CD4-positive, alpha-beta T cell treated with Interleukin-17A for 4 hours (primary cell): ENCODE measurements around the gene RAD51B.

Source experiments
- DNase-seq: peaks from one replicate; pipeline ENCODE4 v3.0.0-alpha.2; 2020; ENCODE audit warnings: mixed read lengths

RAD51B gene

DNA sequence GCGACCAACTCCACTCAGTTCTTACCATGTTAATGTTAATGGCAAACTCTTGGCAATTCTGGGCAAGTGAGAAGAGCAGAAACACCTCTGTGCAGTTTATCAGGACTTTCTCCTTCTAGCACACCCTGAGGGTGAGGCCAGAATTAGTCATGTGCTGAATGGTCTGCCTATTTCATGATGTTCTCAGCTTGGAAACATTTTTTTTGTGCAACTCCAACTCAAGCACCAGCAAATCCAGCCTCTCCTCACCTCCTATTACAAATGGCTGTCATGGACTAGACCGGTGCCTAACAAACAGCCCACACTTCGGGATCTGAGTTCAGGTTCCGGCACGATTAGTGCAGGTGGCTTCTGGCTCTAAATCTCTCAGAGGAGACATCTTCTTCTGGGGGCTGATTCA is 727.3 kb downstream of the RAD51B start:
- no peak for DNase-seq

DNA sequence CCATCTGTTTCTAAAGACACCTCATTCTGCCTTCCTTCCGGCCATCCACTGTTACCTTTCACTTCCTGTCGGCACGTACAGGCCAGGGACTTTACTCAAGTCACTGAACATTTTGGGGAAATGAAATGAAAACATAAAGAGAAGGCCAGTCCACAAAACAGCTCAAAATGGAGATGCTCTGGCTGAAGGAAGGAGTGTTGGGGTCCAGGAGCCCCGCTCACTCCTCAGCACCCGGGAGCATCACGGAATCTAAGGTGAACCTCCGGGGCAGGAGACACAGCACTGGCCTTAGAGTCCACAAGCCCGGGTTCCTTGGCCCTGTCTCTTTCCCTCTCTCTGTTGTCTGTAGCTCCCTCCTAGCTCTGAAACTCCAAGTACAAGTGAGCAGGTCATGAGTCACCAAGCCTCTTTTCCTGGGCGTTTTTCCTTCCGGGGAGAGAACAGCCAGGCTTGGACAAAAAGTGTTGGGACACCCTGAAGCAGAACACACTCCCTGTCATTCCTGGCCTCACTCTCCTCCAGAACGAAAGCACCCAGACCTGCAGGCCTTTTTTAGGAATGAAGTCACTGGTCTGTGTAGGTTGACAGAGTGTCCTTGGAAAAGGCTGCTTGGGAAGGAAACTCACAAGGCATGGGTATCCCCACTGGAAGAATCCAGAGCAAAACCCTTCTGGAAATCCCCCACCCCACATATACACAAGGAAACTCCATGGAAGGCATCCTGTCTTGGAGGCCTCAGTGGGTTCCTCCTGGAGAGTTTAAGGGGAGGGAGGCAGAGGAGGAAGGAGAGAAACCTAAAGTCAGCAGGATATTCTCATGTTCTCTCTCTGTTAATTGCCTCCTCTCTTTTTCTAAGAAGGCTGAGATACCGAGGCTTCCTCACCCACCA is 728.0 kb downstream of the RAD51B start:
- no peak for DNase-seq

DNA sequence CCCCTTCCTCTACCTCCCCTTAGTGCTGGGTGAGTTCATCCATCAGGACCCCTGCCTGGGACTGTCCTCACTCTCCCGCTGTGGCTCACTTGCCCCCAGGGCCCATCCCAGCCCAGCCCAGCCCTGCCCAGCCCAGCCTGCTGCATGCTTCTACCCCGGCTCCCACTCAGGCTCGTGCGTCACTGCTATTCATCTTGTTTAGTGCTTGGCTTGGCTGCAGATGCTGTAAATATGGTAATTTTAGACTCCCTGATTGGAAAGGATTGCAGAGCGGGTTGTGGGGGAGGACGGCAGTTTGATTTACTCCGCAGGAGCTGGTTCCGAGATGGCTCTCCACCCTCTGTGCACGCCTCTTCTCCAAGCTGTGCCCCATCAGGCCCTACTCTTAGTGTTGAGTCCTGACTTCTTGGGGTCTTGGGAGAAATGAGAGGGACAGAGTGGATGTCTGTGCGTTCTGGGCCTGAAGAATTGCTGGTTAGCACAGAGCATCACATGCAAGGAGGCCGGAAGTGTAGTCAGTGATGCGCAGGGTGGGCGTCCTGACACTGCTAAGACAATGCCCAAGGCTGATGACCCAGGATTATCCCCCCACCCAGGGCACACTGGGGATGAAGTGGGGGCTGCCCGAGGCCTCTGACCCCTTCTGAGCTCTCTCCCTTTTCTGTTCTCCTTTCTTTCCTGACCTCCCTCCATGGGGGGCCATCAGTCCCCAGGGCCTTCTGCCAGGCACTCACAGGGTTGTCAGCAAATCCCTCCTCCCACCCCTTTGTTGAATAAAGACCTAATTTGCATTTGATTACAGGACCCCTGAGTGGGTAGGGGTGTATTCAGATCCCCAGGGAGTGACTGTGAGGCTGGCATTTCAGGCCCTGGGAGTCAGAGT is 728.9 kb downstream of the RAD51B start:
- no peak for DNase-seq

DNA sequence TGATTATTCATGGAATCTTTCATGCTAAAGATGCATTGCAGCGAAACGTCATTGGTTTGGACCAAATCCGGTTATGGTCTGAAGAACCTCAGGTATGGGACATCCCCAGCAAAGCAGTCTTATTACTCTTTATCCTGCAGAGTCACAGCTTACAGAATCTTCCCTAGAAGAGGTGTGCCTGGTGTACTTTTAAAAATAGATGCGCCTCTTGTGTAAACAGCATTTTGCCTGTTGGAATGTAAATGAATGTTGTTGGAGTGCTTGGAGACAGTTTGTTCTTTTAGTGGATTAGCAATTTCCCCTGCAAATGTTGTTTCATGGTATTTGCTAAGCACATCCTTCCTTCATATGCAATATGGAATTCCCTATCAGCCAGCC is 730.7 kb downstream of the RAD51B start:
- DNase-seq = no peak

DNA sequence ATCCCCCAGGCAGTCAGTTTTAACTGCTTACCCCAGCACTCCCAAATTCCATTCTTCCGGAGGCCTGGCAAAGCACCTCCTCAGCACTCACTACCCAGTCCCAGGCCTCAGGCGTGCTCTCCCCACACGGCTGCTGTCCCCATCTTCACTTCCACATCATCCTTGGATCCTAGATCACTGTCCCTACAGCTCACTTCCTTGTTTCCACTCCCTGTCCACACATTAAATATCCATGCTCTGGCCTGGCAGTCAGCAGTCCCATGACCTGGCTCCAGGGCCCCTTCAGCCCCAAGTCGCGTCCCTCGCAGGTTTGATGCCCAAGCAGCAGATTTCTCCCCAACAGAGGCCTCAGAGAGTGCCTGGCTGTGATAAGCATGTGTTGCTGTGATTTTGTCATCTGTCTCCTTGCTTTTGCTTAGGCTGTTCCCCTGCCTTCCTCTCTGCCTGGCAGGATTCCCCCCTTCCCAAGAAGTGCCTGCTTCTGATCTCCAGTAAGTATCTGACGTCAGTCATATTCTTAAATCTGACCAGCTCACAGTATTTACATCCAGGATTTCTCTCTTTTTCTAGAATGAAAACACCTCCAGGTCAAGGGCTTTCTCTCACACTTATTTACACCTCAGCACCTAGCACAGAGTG is 731.6 kb downstream of the RAD51B start:
- no peak for DNase-seq

DNA sequence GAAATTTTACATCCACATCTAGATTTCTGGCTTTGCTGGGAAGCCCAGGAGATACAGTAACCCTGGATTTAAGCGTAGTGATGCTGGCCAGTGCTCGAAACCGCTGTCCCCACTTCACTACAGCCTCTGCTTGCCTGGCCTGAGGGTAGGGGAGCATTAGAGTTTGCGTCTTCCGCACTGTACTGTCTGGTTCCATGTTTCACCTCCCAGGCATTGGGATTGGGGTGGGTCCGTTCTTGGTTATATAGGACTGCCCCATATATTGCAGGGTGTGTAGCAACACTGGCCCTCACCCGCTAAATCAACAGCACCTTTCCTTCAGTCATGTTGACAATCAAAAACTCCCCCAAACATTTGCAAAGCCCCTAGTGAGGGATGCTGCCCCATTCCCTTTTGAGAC is 732.5 kb downstream of the RAD51B start:
- no peak for DNase-seq

DNA sequence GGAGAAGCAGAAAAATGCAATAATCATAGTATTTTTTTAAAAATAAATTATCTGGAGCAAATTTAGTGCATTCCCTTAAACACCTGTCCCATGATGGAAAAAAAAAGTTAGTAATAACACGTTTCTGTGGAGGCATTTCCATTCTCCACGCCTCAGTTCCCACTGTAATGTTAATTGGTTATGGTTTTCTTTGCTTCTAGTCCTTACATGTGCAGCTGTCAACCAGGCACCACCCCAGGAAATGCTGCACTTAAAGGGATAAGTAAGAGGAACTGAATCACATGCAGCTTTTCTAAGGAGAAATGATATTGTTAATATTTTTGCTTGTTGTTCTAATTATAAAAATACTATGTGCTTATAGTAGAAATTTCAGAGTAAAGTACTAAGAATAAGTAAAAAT is 733.0 kb downstream of the RAD51B start:
- peak; percentile 35 for DNase-seq

DNA sequence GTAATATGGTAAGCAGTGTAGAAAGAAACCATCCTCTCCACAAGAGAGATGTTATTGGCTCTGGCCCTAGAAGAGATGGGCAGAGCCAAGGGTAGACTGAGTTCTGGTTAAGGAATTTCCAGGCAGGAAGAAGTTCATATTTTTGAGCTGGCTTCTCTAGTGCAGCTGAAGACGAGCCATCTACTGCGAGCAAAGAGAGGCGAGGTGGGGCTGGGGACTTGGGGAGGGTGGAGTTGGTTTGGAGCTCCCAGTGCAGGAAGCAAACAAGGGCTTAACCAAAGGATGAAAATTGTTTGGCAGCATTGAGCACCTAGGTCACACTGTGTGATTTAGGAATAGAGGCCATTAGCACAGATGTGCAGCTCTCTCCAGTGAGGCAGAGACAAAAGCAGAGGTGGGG is 733.7 kb downstream of the RAD51B start:
- DNase-seq = no peak

DNA sequence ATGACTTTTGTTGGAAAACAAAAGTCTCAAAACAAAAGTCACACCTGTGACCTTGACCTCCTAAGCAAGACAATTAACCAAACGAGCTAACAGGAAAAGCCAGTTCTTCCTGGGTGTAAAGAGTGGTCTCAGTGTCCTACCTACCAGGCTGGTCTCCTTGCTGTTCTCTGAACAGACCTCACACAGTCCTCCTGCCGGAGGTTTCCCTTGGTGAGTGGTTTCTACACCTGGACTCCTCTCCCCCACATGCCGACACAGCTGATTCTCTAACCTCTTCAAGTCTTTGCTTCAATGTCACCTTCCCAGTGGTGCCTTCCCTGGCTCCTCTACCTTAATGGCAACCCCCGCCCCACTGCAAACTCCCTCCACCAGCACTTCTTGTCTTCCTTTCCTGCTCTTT is 734.7 kb downstream of the RAD51B start:
- DNase-seq = no peak

DNA sequence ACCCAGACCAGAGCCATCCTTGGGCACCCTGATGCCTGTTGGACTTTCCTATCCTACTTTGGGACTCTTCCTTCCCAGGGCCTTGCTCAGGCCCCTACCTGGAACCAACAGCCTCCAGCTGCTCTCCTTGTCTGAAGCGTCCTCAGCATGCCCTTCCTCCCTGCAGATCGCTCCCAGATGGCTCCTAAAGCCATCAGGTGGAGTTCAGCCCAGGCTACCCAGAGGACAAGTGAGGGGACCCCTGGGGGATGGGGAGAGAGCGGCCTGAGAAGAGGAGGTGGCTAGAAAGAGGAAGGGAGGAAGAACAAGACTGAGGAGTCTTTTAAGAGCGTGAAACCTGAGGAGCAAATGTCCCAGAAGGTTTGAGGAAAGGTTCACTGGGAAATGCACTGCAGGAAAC is 736.7 kb downstream of the RAD51B start:
- no peak for DNase-seq

DNA sequence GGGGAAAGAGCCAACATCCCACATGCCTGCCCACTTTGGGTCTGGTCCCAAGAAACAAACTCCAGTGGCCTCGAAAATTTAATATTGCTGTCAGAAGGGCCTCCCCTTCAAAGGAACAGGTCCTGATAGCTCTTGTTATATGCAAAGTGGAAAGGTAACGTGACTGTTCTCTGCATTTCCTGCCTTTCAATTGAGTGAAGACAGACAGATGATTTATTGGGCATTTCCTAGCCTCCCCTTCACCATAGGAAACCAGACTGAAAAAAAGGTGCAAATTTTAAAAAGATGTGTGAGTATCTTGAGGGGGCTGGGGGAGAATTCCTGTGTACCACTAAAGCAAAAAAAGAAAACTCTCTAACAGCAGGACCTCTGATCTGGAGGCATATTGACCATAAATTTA is 738.1 kb downstream of the RAD51B start:
- DNase-seq = no peak

DNA sequence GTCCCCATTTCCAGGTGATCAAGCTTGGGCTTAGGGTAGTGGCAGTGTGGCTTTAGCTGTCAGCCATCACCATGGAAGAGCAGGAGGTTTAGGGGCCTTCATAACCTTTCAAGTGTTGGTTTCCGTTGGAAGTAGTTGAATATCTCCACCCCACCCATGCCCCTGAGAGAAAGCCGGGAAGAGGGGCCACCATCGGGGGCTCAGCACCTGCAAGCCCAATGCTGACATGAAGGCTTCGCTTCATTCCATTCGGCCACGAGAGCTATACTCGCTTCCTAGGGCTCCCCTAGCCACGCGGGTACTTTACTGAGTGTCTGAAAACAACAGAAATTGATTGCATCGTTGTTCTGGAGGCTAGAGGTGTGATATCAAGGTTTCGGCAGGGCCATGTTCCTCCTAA is 738.5 kb downstream of the RAD51B start:
- no peak for DNase-seq

DNA sequence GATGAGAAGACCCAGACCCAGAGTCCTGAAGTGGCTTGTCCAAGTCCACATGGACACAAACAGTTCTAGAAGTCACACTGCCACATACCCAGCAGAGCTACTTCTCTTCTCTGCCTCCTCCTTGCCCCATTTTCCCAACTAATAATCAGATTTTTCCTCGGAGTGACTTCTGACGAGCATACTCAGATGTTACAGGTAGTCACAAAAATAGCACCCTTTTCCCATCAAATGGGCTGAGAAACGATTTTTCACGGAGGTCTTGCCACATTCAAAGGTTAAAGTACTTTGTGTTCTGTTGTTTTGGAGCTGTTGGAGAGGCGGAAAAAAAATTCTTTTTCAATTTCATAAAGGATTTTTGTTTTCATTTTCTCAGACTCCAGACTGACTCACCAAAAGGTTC is 740.4 kb downstream of the RAD51B start:
- DNase-seq = no peak

DNA sequence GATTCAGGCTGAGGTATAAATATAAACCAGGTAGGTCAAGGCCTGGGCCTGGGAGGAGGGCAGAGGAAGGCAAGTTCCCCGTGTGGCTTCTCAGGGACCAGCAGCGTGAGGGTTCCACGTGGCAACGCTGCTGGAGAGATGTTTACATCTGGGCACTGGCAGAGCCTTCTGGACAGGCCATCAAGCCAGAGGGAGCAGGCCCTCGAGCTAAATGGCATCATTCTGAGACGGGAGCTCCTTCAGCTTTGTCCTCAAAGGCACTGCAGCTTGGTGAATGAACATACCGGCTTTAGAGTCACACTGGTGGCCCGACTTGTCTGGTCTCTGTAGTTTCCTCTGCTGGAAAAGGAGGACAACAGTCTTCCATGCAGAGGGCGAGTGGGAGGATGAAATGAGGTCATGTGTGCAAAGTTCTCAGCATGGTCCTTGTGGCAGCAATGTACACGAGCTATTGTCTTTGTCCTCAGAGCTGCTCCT is 742.0 kb downstream of the RAD51B start:
- no peak for DNase-seq

DNA sequence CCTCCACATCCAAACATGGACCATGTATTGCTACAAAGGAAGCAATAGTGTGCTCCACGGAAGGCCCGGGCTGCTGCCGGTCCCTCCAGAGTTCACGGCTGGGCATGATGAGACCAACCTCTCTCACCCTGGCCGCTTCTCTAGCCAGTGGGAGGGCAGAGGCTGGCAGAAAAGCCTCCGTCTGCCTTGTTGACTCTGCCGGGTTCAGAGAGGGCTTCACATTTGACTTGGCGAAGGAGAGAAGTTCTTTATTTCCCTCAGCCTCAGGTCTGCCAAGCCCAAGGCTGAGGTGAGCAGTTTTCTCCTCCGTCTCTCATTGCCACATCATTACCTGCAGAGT is 743.3 kb downstream of the RAD51B start:
- DNase-seq = no peak

DNA sequence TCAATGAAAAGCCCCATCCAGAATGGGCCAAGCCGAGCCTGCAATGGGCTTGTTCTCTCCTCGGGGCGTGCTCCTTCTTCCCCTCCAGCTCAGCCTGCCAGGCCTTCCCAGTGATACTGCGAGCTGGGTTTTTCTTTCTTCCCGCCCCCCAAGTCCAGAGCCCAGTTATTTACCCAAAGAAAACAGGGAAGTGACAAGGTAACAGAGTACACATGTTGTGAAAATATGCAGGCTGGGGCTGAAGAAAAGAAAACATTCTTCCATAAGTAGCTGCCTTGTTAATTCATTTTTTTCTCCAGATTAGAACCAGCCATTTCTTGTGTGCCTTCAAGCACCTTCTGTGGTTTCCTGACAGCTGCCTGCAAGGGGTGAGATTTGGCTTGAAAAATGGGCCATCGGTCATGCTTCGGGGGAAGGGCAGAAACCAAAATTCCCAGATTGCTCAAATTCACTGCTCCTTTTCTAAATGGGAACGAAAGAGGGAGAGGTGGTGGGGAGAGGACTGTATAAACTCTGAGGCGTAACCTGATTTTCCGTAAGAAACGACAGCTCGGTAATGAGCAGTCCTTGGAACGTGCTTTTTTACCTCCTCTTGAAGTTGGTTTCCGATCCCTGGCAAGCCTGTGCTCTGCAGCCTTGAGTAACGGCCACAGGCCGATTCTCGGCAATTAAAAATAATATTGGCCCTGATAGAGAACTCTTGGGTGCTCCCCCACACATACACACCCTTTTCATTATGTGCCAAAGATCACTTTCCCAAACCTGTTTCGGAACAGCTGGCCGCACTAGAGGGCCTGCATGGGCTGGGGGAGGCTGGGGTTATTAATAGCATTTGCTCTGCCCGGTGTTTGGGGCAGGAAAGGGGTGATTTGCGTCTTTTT is 743.9 kb downstream of the RAD51B start:
- peak; percentile 18 for DNase-seq

DNA sequence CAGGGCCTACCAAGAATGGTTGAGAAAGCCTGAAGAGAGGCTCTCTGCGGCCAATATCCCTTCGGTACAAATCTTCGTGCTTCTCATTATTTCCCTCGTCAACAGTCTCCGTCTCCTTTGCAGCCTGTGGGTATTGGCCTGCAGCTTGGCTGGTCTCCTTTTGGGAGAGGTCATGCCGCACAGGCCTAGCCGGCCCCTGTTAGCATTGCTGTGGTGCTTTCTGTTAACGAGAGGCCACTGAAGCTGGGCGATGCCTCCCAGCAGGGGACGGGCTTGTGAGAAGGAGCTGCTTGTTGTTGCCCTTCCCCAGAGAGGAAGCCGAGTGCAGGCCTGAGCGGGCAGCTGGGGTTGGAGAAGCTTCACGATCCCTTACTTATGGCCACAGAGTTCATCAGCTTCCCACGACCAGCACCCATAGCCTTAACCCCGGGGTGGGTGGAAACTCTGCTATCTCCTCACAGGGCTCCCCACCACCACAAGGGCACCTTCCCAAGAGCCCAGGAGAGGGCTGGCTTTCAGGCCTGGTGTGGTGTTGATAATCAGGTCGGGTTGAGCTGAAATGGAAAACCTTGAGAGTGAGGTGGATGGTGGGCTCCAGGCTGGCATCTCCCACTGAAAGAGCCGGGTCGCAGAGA is 744.7 kb downstream of the RAD51B start:
- DNase-seq = no peak

DNA sequence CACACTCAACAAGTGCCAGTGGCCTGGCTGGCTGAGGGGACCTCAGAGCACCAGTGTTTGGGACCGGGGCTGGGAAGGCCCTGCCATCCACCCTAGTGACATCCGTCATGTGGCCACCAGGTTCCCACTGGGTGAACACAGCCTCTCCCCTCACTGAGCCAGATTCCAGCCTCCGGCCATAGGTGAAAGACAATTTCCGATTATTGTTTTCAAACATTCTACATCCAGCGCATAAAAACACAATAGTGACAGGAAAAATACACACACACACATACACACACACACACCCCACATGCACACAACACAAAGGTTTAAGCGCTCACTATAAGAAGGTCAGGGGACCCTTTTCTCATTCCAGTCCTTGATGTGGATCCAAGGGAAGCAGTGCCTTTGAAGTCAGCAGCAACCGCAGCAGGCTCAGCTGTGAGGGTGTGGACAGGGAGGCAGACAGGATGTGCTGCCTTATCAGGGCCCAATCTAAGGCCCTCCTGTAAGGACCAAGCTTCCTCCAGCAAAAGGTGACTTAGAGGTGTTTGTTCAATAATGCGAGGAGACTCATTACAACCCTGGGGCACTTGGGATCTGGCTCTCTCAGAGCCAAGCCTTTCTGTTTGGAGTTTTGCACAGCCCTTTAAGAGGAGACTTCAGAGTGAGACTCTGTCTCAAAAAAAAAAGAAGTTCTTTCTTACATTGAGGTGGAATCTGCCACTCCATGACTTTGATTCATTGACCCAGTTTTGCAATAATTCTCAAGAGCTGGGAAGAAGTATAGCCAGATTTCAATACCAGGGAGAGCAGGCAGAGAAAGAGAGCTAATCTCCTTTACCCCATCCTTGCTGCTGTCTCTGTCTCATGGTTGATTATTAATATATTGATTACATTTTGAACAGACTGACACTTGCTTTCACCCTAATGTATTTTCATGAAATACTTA is 745.5 kb downstream of the RAD51B start:
- DNase-seq = peak; percentile 47

DNA sequence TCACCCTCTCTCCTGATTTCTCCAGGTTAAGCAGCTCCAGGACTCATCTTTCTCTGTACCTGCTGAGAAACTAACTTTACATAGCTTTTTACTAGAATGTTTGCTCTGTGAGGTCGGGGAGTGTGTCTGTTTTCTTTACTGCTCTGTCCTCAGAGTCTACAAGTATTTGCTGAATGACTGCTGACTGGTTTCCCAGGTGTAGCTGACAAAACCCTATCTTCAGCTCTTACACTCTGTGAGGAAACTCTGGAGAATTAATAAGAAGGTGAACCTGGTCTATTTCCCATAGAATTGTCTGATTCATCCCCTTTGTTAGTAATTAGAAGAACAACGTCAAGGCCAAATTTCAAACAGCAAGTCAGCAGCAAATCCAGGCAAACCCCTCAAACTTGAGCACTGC is 746.5 kb downstream of the RAD51B start:
- DNase-seq = no peak
